ENCODE results near the gene TSC1.
A peak's percentile ranks its signal among the peaks of the same experiment; 100 is the strongest.

TSC1 gene

GRCh38 chr9:132882616-132883015 is 61.8 kb downstream of the TSC1 start:
- Mint-ChIP-seq H3K36me3 (ENCODE audit: low read depth) (no peaks in the 10 kb centered on the region), H3K4me3 (no peak overlapping the region), H3K27ac (no peak overlapping the region), H3K9me3 (no peaks in the 10 kb centered on the region), H3K4me1 (ENCODE audit: low read depth) (peaks cover 24% of the 10 kb centered on the region), H3K27me3 (peaks cover 5% of the 10 kb centered on the region)
- intact Hi-C loops (cut with micrococcal nuclease), result no loop called here

- Mint-ChIP-seq H3K36me3 (ENCODE audit: low read depth) (no peaks in the 10 kb centered on the region), H3K27me3 (peaks cover 13% of the 10 kb centered on the region), H3K9me3 (no peaks in the 10 kb centered on the region), H3K27ac (peak overlapping the region; percentile 3), H3K4me3 (no peak overlapping the region), H3K4me1 (ENCODE audit: low read depth) (peaks cover 24% of the 10 kb centered on the region)
- intact Hi-C loops (cut with micrococcal nuclease), result no loop called here
These were observed 62.6 kb downstream of the TSC1 start for GRCh38 chr9:132881826-132882225.

- H3K27ac Mint-ChIP-seq, result peak overlapping the region; percentile 53
- peaks cover 21% of the 10 kb centered on the region for H3K27me3 Mint-ChIP-seq
- H3K4me3 Mint-ChIP-seq, result no peak overlapping the region
- intact Hi-C loops (cut with micrococcal nuclease), result no loop called here
- peaks cover 16% of the 10 kb centered on the region for H3K4me1 Mint-ChIP-seq (ENCODE audit: low read depth)
- H3K9me3 Mint-ChIP-seq, result no peaks in the 10 kb centered on the region
- H3K36me3 Mint-ChIP-seq (ENCODE audit: low read depth), result no peaks in the 10 kb centered on the region
These were observed 64.1 kb downstream of the TSC1 start for GRCh38 chr9:132880324-132880661.

- intact Hi-C loops (cut with micrococcal nuclease), result no loop called here
- Mint-ChIP-seq H3K27ac (peak overlapping the region; percentile 53), H3K4me1 (ENCODE audit: low read depth) (peaks cover 16% of the 10 kb centered on the region), H3K4me3 (no peak overlapping the region), H3K27me3 (peaks cover 23% of the 10 kb centered on the region), H3K9me3 (no peaks in the 10 kb centered on the region), H3K36me3 (ENCODE audit: low read depth) (no peaks in the 10 kb centered on the region)
These were observed 64.7 kb downstream of the TSC1 start for GRCh38 chr9:132879457-132880323.

- Mint-ChIP-seq H3K4me3 (peak within 1 kb of the TSS; percentile 75), H3K27me3 (peaks cover 23% of the 10 kb centered on the region), H3K9me3 (no peaks in the 10 kb centered on the region), H3K27ac (peak within 1 kb of the TSS; percentile 73), H3K4me1 (ENCODE audit: low read depth) (peaks cover 16% of the 10 kb centered on the region), H3K36me3 (ENCODE audit: low read depth) (no peaks in the 10 kb centered on the region)
- intact Hi-C loops (cut with micrococcal nuclease), result no loop called here
These were observed 65.5 kb downstream of the TSC1 start, which contains the start of gene SPACA9 for GRCh38 chr9:132878695-132879456. Gene SPACA9, plus strand, starts transcription at chr9:132878898. Its CDS starts 5,050 bp downstream, at chr9:132883948.

- H3K27me3 Mint-ChIP-seq, result peaks cover 23% of the 10 kb centered on the region
- peaks cover 16% of the 10 kb centered on the region for H3K4me1 Mint-ChIP-seq (ENCODE audit: low read depth)
- peak within 1 kb of the TSS; percentile 75 for H3K4me3 Mint-ChIP-seq
- intact Hi-C loops (cut with micrococcal nuclease), result no loop called here
- H3K9me3 Mint-ChIP-seq, result no peaks in the 10 kb centered on the region
- peak within 1 kb of the TSS; percentile 73 for H3K27ac Mint-ChIP-seq
- H3K36me3 Mint-ChIP-seq (ENCODE audit: low read depth), result no peaks in the 10 kb centered on the region
These were observed 66.4 kb downstream of the TSC1 start, which contains the start of gene AK8 for GRCh38 chr9:132877824-132878694. Gene AK8, minus strand, starts transcription at chr9:132878284. Its CDS starts 29 bp downstream, at chr9:132878255.

GRCh38 chr9:132877458-132877823 is 67.0 kb downstream of the TSC1 start:
- no peaks in the 10 kb centered on the region for H3K9me3 Mint-ChIP-seq
- H3K4me1 Mint-ChIP-seq (ENCODE audit: low read depth), result peaks cover 10% of the 10 kb centered on the region
- intact Hi-C loops (cut with micrococcal nuclease), result no loop called here
- peak overlapping the region; percentile 75 for H3K4me3 Mint-ChIP-seq
- peaks cover 23% of the 10 kb centered on the region for H3K27me3 Mint-ChIP-seq
- peak overlapping the region; percentile 73 for H3K27ac Mint-ChIP-seq
- no peaks in the 10 kb centered on the region for H3K36me3 Mint-ChIP-seq (ENCODE audit: low read depth)

GRCh38 chr9:132876849-132877248 is 67.6 kb downstream of the TSC1 start:
- intact Hi-C loops (cut with micrococcal nuclease), result no loop called here
- Mint-ChIP-seq H3K9me3 (no peaks in the 10 kb centered on the region), H3K27ac (no peak overlapping the region), H3K4me1 (ENCODE audit: low read depth) (peaks cover 4% of the 10 kb centered on the region), H3K36me3 (ENCODE audit: low read depth) (no peaks in the 10 kb centered on the region), H3K4me3 (no peak overlapping the region), H3K27me3 (peaks cover 20% of the 10 kb centered on the region)

GRCh38 chr9:132875159-132875558 is 69.3 kb downstream of the TSC1 start:
- Mint-ChIP-seq H3K36me3 (ENCODE audit: low read depth) (no peaks in the 10 kb centered on the region), H3K4me1 (ENCODE audit: low read depth) (no peaks in the 10 kb centered on the region), H3K27me3 (peaks cover 21% of the 10 kb centered on the region), H3K27ac (no peak overlapping the region), H3K9me3 (no peaks in the 10 kb centered on the region), H3K4me3 (no peak overlapping the region)
- intact Hi-C loops (cut with micrococcal nuclease), result no loop called here

GRCh38 chr9:132873403-132873802 is 71.0 kb downstream of the TSC1 start:
- Mint-ChIP-seq H3K9me3 (no peaks in the 10 kb centered on the region), H3K36me3 (ENCODE audit: low read depth) (no peaks in the 10 kb centered on the region), H3K4me1 (ENCODE audit: low read depth) (no peaks in the 10 kb centered on the region), H3K27me3 (peaks cover 21% of the 10 kb centered on the region), H3K4me3 (no peak overlapping the region), H3K27ac (no peak overlapping the region)
- intact Hi-C loops (cut with micrococcal nuclease), result no loop called here

- no peak overlapping the region for H3K27ac Mint-ChIP-seq
- no peaks in the 10 kb centered on the region for H3K9me3 Mint-ChIP-seq
- H3K36me3 Mint-ChIP-seq (ENCODE audit: low read depth), result no peaks in the 10 kb centered on the region
- H3K4me1 Mint-ChIP-seq (ENCODE audit: low read depth), result no peaks in the 10 kb centered on the region
- peaks cover 3% of the 10 kb centered on the region for H3K27me3 Mint-ChIP-seq
- intact Hi-C loops (cut with micrococcal nuclease), result no loop called here
- no peak overlapping the region for H3K4me3 Mint-ChIP-seq
These were observed 75.2 kb downstream of the TSC1 start for GRCh38 chr9:132869266-132869665.

GRCh38 chr9:132866898-132867297 is 77.5 kb downstream of the TSC1 start:
- Mint-ChIP-seq H3K9me3 (no peaks in the 10 kb centered on the region), H3K36me3 (ENCODE audit: low read depth) (no peaks in the 10 kb centered on the region), H3K4me3 (no peak overlapping the region), H3K27me3 (peaks cover 3% of the 10 kb centered on the region), H3K27ac (no peak overlapping the region), H3K4me1 (ENCODE audit: low read depth) (no peaks in the 10 kb centered on the region)
- intact Hi-C loops (cut with micrococcal nuclease), result no loop called here

- Mint-ChIP-seq H3K27me3 (peaks cover 2% of the 10 kb centered on the region), H3K9me3 (no peaks in the 10 kb centered on the region), H3K4me1 (ENCODE audit: low read depth) (no peaks in the 10 kb centered on the region), H3K27ac (no peak overlapping the region), H3K4me3 (no peak overlapping the region), H3K36me3 (ENCODE audit: low read depth) (no peaks in the 10 kb centered on the region)
- intact Hi-C loops (cut with micrococcal nuclease), result no loop called here
These were observed 79.7 kb downstream of the TSC1 start for GRCh38 chr9:132864691-132865090.
